OCI-LY3 (cell line): ENCODE results near the gene ACAT2.

Experiments used
- EZH2phosphoT487 ChIP-seq: fragments of 200-600 bp; shearing (Covaris generic); IDR thresholded peaks from 2 replicates; pipeline ENCODE4 v1.6.1; 2018; ENCODE audit warnings: antibody characterized with exemption, mixed run types, low read depth
- TF ChIP-seq, protein P1 (sequence below): fragments of 200-600, 300-600 bp; sonication (generic); IDR thresholded peaks from 2 replicates; pipeline ENCODE4 v1.5.1; 2014; ENCODE audit warnings: antibody characterized with exemption, low read length, low read depth

DNA sequence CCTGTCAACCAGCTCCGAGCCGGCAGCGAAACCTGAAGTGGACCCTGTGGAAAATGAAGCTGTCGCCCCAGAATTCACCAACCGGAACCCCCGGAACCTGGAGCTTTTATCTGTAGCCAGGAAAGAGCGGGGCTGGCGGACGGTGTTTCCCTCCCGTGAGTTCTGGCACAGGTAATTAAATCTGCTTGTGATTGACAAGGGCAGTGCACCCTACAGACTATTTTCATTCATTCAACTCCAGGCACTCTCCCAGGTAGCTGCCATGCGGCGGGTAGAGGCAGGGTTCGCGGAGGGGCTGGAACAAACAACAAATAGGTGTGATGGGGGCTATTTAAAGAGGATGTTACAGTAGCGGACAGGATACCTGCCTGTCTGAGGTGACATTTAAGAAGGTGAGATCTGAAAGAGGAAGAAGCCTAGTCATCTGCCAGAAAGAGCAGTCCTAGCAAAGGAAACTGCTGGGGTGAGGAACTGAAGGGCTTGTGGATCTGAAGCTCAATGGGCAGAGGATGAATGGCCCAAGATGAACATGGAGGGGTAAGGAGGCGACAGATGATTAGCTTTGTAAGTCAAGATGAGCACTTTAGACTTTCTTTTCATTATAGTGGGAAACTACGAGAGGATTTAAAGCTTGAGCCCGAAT lies 29.2 kb downstream of the ACAT2 start:
- TF ChIP-seq, protein P1, sequence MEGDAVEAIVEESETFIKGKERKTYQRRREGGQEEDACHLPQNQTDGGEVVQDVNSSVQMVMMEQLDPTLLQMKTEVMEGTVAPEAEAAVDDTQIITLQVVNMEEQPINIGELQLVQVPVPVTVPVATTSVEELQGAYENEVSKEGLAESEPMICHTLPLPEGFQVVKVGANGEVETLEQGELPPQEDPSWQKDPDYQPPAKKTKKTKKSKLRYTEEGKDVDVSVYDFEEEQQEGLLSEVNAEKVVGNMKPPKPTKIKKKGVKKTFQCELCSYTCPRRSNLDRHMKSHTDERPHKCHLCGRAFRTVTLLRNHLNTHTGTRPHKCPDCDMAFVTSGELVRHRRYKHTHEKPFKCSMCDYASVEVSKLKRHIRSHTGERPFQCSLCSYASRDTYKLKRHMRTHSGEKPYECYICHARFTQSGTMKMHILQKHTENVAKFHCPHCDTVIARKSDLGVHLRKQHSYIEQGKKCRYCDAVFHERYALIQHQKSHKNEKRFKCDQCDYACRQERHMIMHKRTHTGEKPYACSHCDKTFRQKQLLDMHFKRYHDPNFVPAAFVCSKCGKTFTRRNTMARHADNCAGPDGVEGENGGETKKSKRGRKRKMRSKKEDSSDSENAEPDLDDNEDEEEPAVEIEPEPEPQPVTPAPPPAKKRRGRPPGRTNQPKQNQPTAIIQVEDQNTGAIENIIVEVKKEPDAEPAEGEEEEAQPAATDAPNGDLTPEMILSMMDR = no peak
- TF ChIP-seq EZH2phosphoT487 = no peak
